Endodermal cell (in vitro differentiated cells): Measurements from ENCODE around the gene C1QL4. TPM values are rescaled to one million over a fixed set of nuclear protein-coding genes. Genes with fewer than 3 reads are reported as not detected.

ENCODE experiments used
- DNase-seq: peaks from one replicate; pipeline ENCODE4 v3.0.0-alpha.2; 2017
- H3K27ac ChIP-seq: 2 replicates; pipeline ENCODE4 v1.5.1; 2013; ENCODE audit warnings: mild to moderate bottlenecking, low read depth, low read length, moderate library complexity
- H3K27me3 ChIP-seq: 2 replicates; pipeline ENCODE4 v1.6.1; 2013; ENCODE audit warnings: mild to moderate bottlenecking, low read length, moderate library complexity; ENCODE audit not compliant: insufficient read depth, control insufficient read depth, poor library complexity, severe bottlenecking
- H3K36me3 ChIP-seq: 2 replicates; pipeline ENCODE4 v1.7.0; 2013; ENCODE audit warnings: mild to moderate bottlenecking, low read length, moderate library complexity; ENCODE audit not compliant: control insufficient read depth, insufficient read depth
- H3K4me1 ChIP-seq: one replicate; pipeline ENCODE4 v1.7.0; 2013; ENCODE audit warnings: low read length; ENCODE audit not compliant: control insufficient read depth, insufficient read depth
- H3K4me3 ChIP-seq: 2 replicates; pipeline ENCODE4 v1.5.1; 2013; ENCODE audit warnings: mild to moderate bottlenecking, low read length, moderate library complexity
- H3K9ac ChIP-seq: 2 replicates; pipeline ENCODE4 v1.6.1; 2013; ENCODE audit warnings: mild to moderate bottlenecking, low read length, moderate library complexity; ENCODE audit not compliant: poor library complexity, severe bottlenecking; ENCODE audit errors: extremely low read depth
- H3K9me3 ChIP-seq: 2 replicates; pipeline ENCODE4 v1.6.1; 2013; ENCODE audit warnings: mild to moderate bottlenecking, low read length, moderate library complexity; ENCODE audit not compliant: control insufficient read depth
- H3K27ac Mint-ChIP-seq: 2 replicates; pipeline ENCODE4 v1.8.0; 2020; ENCODE audit warnings: mixed read lengths
- H3K27me3 Mint-ChIP-seq: 2 replicates; pipeline ENCODE4 v1.8.0; 2021; ENCODE audit warnings: mild to moderate bottlenecking, mixed read lengths; ENCODE audit not compliant: insufficient read depth
- H3K36me3 Mint-ChIP-seq: 2 replicates; pipeline ENCODE4 v1.8.0; 2020; ENCODE audit warnings: low read depth, mixed read lengths
- H3K4me1 Mint-ChIP-seq: 2 replicates; pipeline ENCODE4 v1.8.0; 2020; ENCODE audit warnings: mixed read lengths
- H3K4me3 Mint-ChIP-seq: 2 replicates; pipeline ENCODE4 v1.8.0; 2020; ENCODE audit warnings: mild to moderate bottlenecking, moderate library complexity, mixed read lengths
- H3K9me3 Mint-ChIP-seq: 2 replicates; pipeline ENCODE4 v1.8.0; 2020; ENCODE audit warnings: mild to moderate bottlenecking, mixed read lengths
- WGBS, 2 experiments: methylation state at CpG; one replicate each; pipeline versions ENCODE4 v1.1.5 to v1.1.7; 2013; ENCODE audit warnings: missing lambda C conversion rate in 2 of 2, mixed read lengths in 1 of 2; ENCODE audit not compliant: insufficient coverage in 1 of 2, insufficient read length in 1 of 2; 5-methylcytosine and 5-hydroxymethylcytosine counted together
- total RNA-seq, 2 donors: library from RNA; stranded (reverse); fragmentation: NEBNext Ultra II Directional in 1 of 2; extraction: Animal tissue kit (Norgen Biotek cat#: 25700) in 1 of 2; gene quantifications; 2 replicates in 1 of 2; 3 replicates in 1 of 2; pipeline ENCODE4 v1.2.1, GENCODE V29; 2021
- TF ChIP-seq, protein P1 (sequence below): fragments of 200-600 bp; sonication (generic); conservative IDR thresholded peaks from 2 replicates; pipeline ENCODE4 v1.5.0; 2021; ENCODE audit warnings: antibody characterized with exemption, mild to moderate bottlenecking

Gene C1QL4
- total RNA-seq, 2 donors from 2014 or later, result 0.20 to 0.38 TPM

GRCh38 chr12:49362077-49362476, 25.1 kb upstream of the C1QL4 start:
- H3K4me1 Mint-ChIP-seq, result peaks cover 1% of the 10 kb centered on the region
- no CpG with 5 or more reads among the region's 1 CpG for WGBS, 2 experiments
- TF ChIP-seq, protein P1, sequence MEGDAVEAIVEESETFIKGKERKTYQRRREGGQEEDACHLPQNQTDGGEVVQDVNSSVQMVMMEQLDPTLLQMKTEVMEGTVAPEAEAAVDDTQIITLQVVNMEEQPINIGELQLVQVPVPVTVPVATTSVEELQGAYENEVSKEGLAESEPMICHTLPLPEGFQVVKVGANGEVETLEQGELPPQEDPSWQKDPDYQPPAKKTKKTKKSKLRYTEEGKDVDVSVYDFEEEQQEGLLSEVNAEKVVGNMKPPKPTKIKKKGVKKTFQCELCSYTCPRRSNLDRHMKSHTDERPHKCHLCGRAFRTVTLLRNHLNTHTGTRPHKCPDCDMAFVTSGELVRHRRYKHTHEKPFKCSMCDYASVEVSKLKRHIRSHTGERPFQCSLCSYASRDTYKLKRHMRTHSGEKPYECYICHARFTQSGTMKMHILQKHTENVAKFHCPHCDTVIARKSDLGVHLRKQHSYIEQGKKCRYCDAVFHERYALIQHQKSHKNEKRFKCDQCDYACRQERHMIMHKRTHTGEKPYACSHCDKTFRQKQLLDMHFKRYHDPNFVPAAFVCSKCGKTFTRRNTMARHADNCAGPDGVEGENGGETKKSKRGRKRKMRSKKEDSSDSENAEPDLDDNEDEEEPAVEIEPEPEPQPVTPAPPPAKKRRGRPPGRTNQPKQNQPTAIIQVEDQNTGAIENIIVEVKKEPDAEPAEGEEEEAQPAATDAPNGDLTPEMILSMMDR, result no peak
- DNase-seq, result no peak
- Histone ChIP-seq H3K9ac (no peak overlapping the region), H3K4me1 (no peaks in the 10 kb centered on the region), H3K27ac (no peak overlapping the region), H3K27me3 (no peaks in the 10 kb centered on the region), H3K36me3 (no peaks in the 10 kb centered on the region), H3K4me3 (no peak overlapping the region), H3K9me3 (no peaks in the 10 kb centered on the region)
- no peak overlapping the region for H3K4me3 Mint-ChIP-seq
- H3K27me3 Mint-ChIP-seq, result peaks cover 21% of the 10 kb centered on the region
- H3K36me3 Mint-ChIP-seq, result no peaks in the 10 kb centered on the region
- no peaks in the 10 kb centered on the region for H3K9me3 Mint-ChIP-seq
- no peak overlapping the region for H3K27ac Mint-ChIP-seq

DNA sequence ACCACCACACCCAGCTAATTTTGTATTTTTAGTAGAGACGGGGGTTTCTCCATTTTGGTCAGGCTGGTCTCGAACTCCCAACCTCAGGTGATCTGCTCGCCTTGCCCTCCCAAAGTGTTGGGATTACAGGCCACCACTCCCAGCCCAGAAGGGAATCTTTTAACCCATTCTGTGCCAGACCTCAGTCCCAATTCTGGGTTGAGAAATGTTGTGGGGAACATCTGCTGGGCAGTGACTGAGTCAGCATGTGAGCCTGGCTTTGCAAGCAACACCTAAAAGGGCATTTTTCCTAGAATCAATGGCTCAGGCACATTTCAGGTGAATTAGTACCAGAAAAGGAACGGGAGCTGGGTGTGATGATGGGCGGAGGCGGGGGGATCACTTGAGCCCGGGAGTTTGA, 22.7 kb upstream of the C1QL4 start:
- Histone ChIP-seq H3K4me3 (no peak overlapping the region), H3K4me1 (no peaks in the 10 kb centered on the region), H3K9me3 (no peaks in the 10 kb centered on the region), H3K9ac (no peak overlapping the region), H3K27ac (no peak overlapping the region), H3K27me3 (no peaks in the 10 kb centered on the region), H3K36me3 (no peaks in the 10 kb centered on the region)
- H3K36me3 Mint-ChIP-seq, result no peaks in the 10 kb centered on the region
- H3K27me3 Mint-ChIP-seq, result peaks cover 17% of the 10 kb centered on the region
- peak; percentile 45 for DNase-seq
- TF ChIP-seq, protein P1, result no peak
- no peak overlapping the region for H3K27ac Mint-ChIP-seq
- 67 to 90% methylated on average over 1 to 7 of the region's 7 CpGs for WGBS, 2 experiments
- H3K9me3 Mint-ChIP-seq, result no peaks in the 10 kb centered on the region
- H3K4me3 Mint-ChIP-seq, result no peak overlapping the region
- peaks cover 1% of the 10 kb centered on the region for H3K4me1 Mint-ChIP-seq

GRCh38 chr12:49358483-49359141, 21.6 kb upstream of the C1QL4 start:
- TF ChIP-seq, protein P1, result peak; percentile 89
- Mint-ChIP-seq H3K4me1 (peaks cover 1% of the 10 kb centered on the region), H3K36me3 (no peaks in the 10 kb centered on the region), H3K9me3 (no peaks in the 10 kb centered on the region), H3K27ac (no peak overlapping the region), H3K27me3 (peaks cover 10% of the 10 kb centered on the region), H3K4me3 (no peak overlapping the region)
- Histone ChIP-seq H3K4me3 (no peak overlapping the region), H3K4me1 (no peaks in the 10 kb centered on the region), H3K27me3 (no peaks in the 10 kb centered on the region), H3K9ac (no peak overlapping the region), H3K36me3 (no peaks in the 10 kb centered on the region), H3K27ac (no peak overlapping the region), H3K9me3 (no peaks in the 10 kb centered on the region)
- peak; percentile 92 for DNase-seq
- WGBS, 2 experiments, result 20 to 47% methylated on average over 2 to 7 of the region's 7 CpGs
